H1 (cell line): Measurements from ENCODE around the gene CD47. TPM values are rescaled to one million over a fixed set of nuclear protein-coding genes. Genes with fewer than 3 reads are reported as not detected.

ENCODE experiments used
- CTCF ChIA-PET: fragments of 300-600 bp; sonication (Branson Sonifier 250); formaldehyde crosslinking; loops from one replicate; lab custom pipeline; 2021; ENCODE audit not compliant: partially characterized antibody; lab: Charles Lee
- POLR2A ChIA-PET: fragments of 300-600 bp; sonication (Branson Sonifier 250); formaldehyde crosslinking; loops from one replicate; lab custom pipeline; 2021; ENCODE audit warnings: inconsistent platforms; ENCODE audit not compliant: partially characterized antibody; lab: Charles Lee
- DNase-seq, 2 experiments: peaks; one replicate each; pipeline versions ENCODE4 v3.0.0 to v3.0.0-alpha.2; 2010 to 2022; ENCODE audit warnings: low spot score in 2 of 2, low read depth in 1 of 2, mixed read lengths in 1 of 2
- FAIRE-seq: peaks from 2 replicates; lab custom pipeline; 2011; peaks lifted over from hg19 to GRCh38; lab: Jason Lieb, UNC
- H2AFZ ChIP-seq: 2 replicates; pipeline ENCODE4 v1.8.1; 2012; ENCODE audit warnings: low read length, inconsistent platforms
- H2AK5ac ChIP-seq: 2 replicates; pipeline ENCODE4 v1.6.1; 2013; ENCODE audit warnings: low read depth, low read length
- H2BK120ac ChIP-seq: replicated peaks from 2 replicates; pipeline ENCODE3; 2013; ENCODE audit warnings: low read depth, low read length, inconsistent platforms
- H2BK12ac ChIP-seq: 2 replicates; pipeline ENCODE4 v1.6.1; 2013; ENCODE audit warnings: low read depth, low read length
- H2BK15ac ChIP-seq: 2 replicates; pipeline ENCODE4 v1.6.1; 2013; ENCODE audit warnings: low read length
- H2BK20ac ChIP-seq: 2 replicates; pipeline ENCODE4 v1.6.1; 2013; ENCODE audit warnings: low read length
- H2BK5ac ChIP-seq: 2 replicates; pipeline ENCODE4 v1.6.1; 2013; ENCODE audit warnings: low read depth, low read length
- H3K14ac ChIP-seq: 2 replicates; pipeline ENCODE4 v1.6.1; 2013; ENCODE audit warnings: inconsistent platforms; ENCODE audit not compliant: insufficient read length
- H3K18ac ChIP-seq: 2 replicates; pipeline ENCODE4 v1.6.1; 2013; ENCODE audit warnings: low read length; ENCODE audit errors: extremely low read depth
- H3K23ac ChIP-seq: 2 replicates; pipeline ENCODE4 v1.6.1; 2013; ENCODE audit warnings: inconsistent platforms; ENCODE audit not compliant: insufficient read length
- H3K23me2 ChIP-seq: 2 replicates; pipeline ENCODE4 v1.6.1; 2013; ENCODE audit warnings: low read depth, low read length
- H3K27ac ChIP-seq: 2 replicates; pipeline ENCODE4 v1.6.1; 2011; ENCODE audit warnings: low read depth, low read length, inconsistent platforms
- H3K27me3 ChIP-seq, 4 experiments: replicated peaks in 1 of 4; 1 replicate in 1 of 4; 2 replicates in 3 of 4; pipeline versions ENCODE4 v1.6.1 to v1.8.1; 2011 to 2013; ENCODE audit warnings: low read length in 3 of 4, mild to moderate bottlenecking in 3 of 4, inconsistent platforms in 2 of 4, mixed read lengths in 2 of 4, moderate library complexity in 1 of 4; ENCODE audit not compliant: control insufficient read depth in 3 of 4, insufficient read depth in 3 of 4; ENCODE audit errors: extremely low read depth in 1 of 4
- H3K36me3 ChIP-seq, 4 experiments: 2 replicates each; pipeline versions ENCODE4 v1.6.1 to v1.8.1; 2011 to 2013; ENCODE audit warnings: mild to moderate bottlenecking in 4 of 4, low read length in 3 of 4, moderate library complexity in 2 of 4, control low read depth in 1 of 4, inconsistent platforms in 1 of 4; ENCODE audit not compliant: insufficient read depth in 4 of 4, control insufficient read depth in 2 of 4
- H3K4ac ChIP-seq: replicated peaks from 2 replicates; pipeline ENCODE3; 2013; ENCODE audit warnings: low read length, low read depth, mixed read lengths, inconsistent platforms; ENCODE audit not compliant: insufficient read length
- H3K4me1 ChIP-seq, 4 experiments: replicated peaks in 1 of 4; 1 replicate in 1 of 4; 2 replicates in 3 of 4; pipeline versions ENCODE4 v1.6.1 to v1.8.1; 2011 to 2013; ENCODE audit warnings: low read length in 3 of 4, inconsistent platforms in 2 of 4, mixed read lengths in 1 of 4; ENCODE audit not compliant: insufficient read depth in 4 of 4, control insufficient read depth in 3 of 4
- H3K4me2 ChIP-seq, 2 experiments: 2 replicates each; pipeline versions ENCODE4 v1.6.1 to v1.8.1; 2011 to 2013; ENCODE audit warnings: low read depth in 2 of 2, low read length in 2 of 2, control low read depth in 1 of 2, inconsistent platforms in 1 of 2, mild to moderate bottlenecking in 1 of 2; ENCODE audit not compliant: insufficient read depth in 1 of 2
- H3K4me3 ChIP-seq, 4 experiments: fragments of 200-600, 300-600 bp in 1 of 4; sonication (generic), shearing (Covaris generic), sonication (Bioruptor Twin) in 1 of 4; 2 replicates each; pipeline versions ENCODE4 v1.5.1 to v1.8.1; 2011 to 2016; ENCODE audit warnings: low read length in 4 of 4, low read depth in 3 of 4, control low read depth in 2 of 4, inconsistent platforms in 2 of 4, mild to moderate bottlenecking in 2 of 4, mixed read lengths in 1 of 4, moderate library complexity in 1 of 4; ENCODE audit not compliant: insufficient read depth in 2 of 4; ENCODE audit errors: extremely low read depth in 1 of 4
- H3K56ac ChIP-seq: replicated peaks from 2 replicates; pipeline ENCODE3; 2013; ENCODE audit warnings: low read depth, mild to moderate bottlenecking, mixed read lengths, low read length, inconsistent platforms; ENCODE audit not compliant: insufficient read length
- H3K79me1 ChIP-seq: 2 replicates; pipeline ENCODE4 v1.6.1; 2013; ENCODE audit warnings: low read depth, low read length, control low read depth
- H3K79me2 ChIP-seq, 2 experiments: 2 replicates each; pipeline versions ENCODE4 v1.6.1 to v1.8.1; 2012 to 2013; ENCODE audit warnings: low read length in 2 of 2, mild to moderate bottlenecking in 2 of 2, inconsistent platforms in 1 of 2; ENCODE audit not compliant: insufficient read depth in 2 of 2, control insufficient read depth in 1 of 2
- H3K9ac ChIP-seq, 4 experiments: replicated peaks in 1 of 4; 1 replicate in 1 of 4; 2 replicates in 3 of 4; pipeline versions ENCODE4 v1.6.1 to v1.8.1; 2011 to 2013; ENCODE audit warnings: low read depth in 3 of 4, low read length in 3 of 4, control low read depth in 2 of 4, mild to moderate bottlenecking in 2 of 4, moderate library complexity in 2 of 4, inconsistent platforms in 1 of 4; ENCODE audit errors: extremely low read depth in 1 of 4
- H3K9me3 ChIP-seq, 2 experiments: 2 replicates each; pipeline versions ENCODE4 v1.6.1 to v1.8.1; 2012 to 2013; ENCODE audit warnings: mild to moderate bottlenecking in 2 of 2, moderate library complexity in 2 of 2, control low read depth in 1 of 2, inconsistent platforms in 1 of 2, low read depth in 1 of 2, low read length in 1 of 2, mixed read lengths in 1 of 2; ENCODE audit not compliant: insufficient read depth in 2 of 2
- H4K20me1 ChIP-seq, 2 experiments: replicated peaks in 1 of 2; 2 replicates each; pipeline versions ENCODE3 to v1.8.1; 2011 to 2013; ENCODE audit warnings: inconsistent platforms in 2 of 2, low read length in 2 of 2, mild to moderate bottlenecking in 1 of 2; ENCODE audit not compliant: insufficient read depth in 2 of 2, control insufficient read depth in 1 of 2
- H4K5ac ChIP-seq: 2 replicates; pipeline ENCODE4 v1.6.1; 2013; ENCODE audit warnings: low read length, low read depth, mixed read lengths, inconsistent platforms; ENCODE audit not compliant: insufficient read length
- H4K8ac ChIP-seq: 2 replicates; pipeline ENCODE4 v1.8.0; 2013; ENCODE audit warnings: mild to moderate bottlenecking, moderate library complexity, low read length, inconsistent platforms; ENCODE audit not compliant: insufficient read depth; ENCODE audit errors: extremely low read depth
- H4K91ac ChIP-seq: replicated peaks from 2 replicates; pipeline ENCODE3; 2013; ENCODE audit warnings: low read length, mixed read lengths, inconsistent platforms; ENCODE audit not compliant: insufficient read length
- BCL11A ChIP-seq, 2 experiments: IDR thresholded peaks; one replicate each; pipeline ENCODE4 v1.6.1; 2011; ENCODE audit warnings: low read depth in 2 of 2, low read length in 2 of 2, mild to moderate bottlenecking in 2 of 2
- CTBP2 ChIP-seq: IDR thresholded peaks from 2 replicates; pipeline ENCODE4 v1.7.0; 2011; ENCODE audit warnings: borderline replicate concordance, mild to moderate bottlenecking, moderate library complexity, mixed read lengths, low read length; ENCODE audit not compliant: insufficient read depth, insufficient read length
- GABPA ChIP-seq: IDR thresholded peaks from 2 replicates; pipeline ENCODE4 v1.6.1; 2011; ENCODE audit warnings: mild to moderate bottlenecking, low read length, moderate library complexity, borderline replicate concordance; ENCODE audit not compliant: insufficient read depth
- GTF2F1 ChIP-seq: IDR thresholded peaks from 2 replicates; pipeline ENCODE4 v1.6.1; 2012; ENCODE audit warnings: low read depth, low read length, improper control_type of control experiment, borderline replicate concordance
- KDM4A ChIP-seq: IDR thresholded peaks from one replicate; pipeline ENCODE4 v1.7.1; 2012; ENCODE audit warnings: low read depth, mild to moderate bottlenecking, moderate library complexity, low read length, inconsistent platforms; ENCODE audit not compliant: severe bottlenecking
- RBBP5 ChIP-seq: IDR thresholded peaks from 2 replicates; pipeline ENCODE4 v1.7.1; 2012; ENCODE audit warnings: low read depth, mild to moderate bottlenecking, inconsistent platforms, low read length, moderate library complexity, borderline replicate concordance
- SIN3A ChIP-seq, 2 experiments: IDR thresholded peaks in 1 of 2; conservative IDR thresholded peaks in 1 of 2; 2 replicates each; pipeline ENCODE4 v1.6.1; 2011 to 2012; ENCODE audit warnings: low read length in 2 of 2, improper control_type of control experiment in 1 of 2, low read depth in 1 of 2, mild to moderate bottlenecking in 1 of 2
- TAF1 ChIP-seq: IDR thresholded peaks from 2 replicates; pipeline ENCODE4 v1.6.1; 2011; ENCODE audit warnings: mild to moderate bottlenecking, low read depth, low read length
- WGBS, 2 experiments: shearing (Covaris generic) in 1 of 2; methylation state at CpG; one replicate each; pipeline versions ENCODE4 v1.1.6 to v1.1.7; 2013 to 2015; ENCODE audit warnings: low lambda C conversion rate in 2 of 2, mixed read lengths in 2 of 2, inconsistent platforms in 1 of 2, low coverage in 1 of 2, missing lambda C conversion rate in 1 of 2; ENCODE audit not compliant: insufficient replicate concordance in 2 of 2, insufficient coverage in 1 of 2, insufficient read length in 1 of 2; ENCODE audit errors: extremely low coverage in 1 of 2, missing lambda C conversion rate in 1 of 2; 5-methylcytosine and 5-hydroxymethylcytosine counted together
- polyA plus RNA-seq, 7 experiments: library from polyadenylated mRNA; depleted of rRNA in 3 of 7; stranded (reverse) in 5 of 7; unstranded in 2 of 7; fragments of >200 nt in 5 of 7; fragments of 200-250 nt in 2 of 7; gene quantifications; 1 replicate in 5 of 7; 2 replicates in 1 of 7; 4 replicates in 1 of 7; pipeline versions ENCODE4 v1.2.1 to v1.2.3, GENCODE V29; 2011 to 2013; ENCODE audit warnings: missing spikeins in 2 of 7, mixed read lengths in 2 of 7
- total RNA-seq: library from RNA; stranded (reverse); fragmentation: NEBNext Ultra II Directional; extraction: Animal tissue kit (Norgen Biotek cat#: 25700); gene quantifications from 2 replicates; pipeline ENCODE4 v1.2.1, GENCODE V29; 2021
- TF ChIP-seq, protein P1 (sequence below): IDR thresholded peaks from 2 replicates; pipeline ENCODE4 v1.6.1; 2011; ENCODE audit warnings: low read depth, mild to moderate bottlenecking, low read length; ENCODE audit not compliant: insufficient read depth
- TF ChIP-seq, protein P2 (sequence below): IDR thresholded peaks from 2 replicates; pipeline ENCODE4 v1.6.1; 2011; ENCODE audit warnings: low read length, improper control_type of control experiment
- TF ChIP-seq, protein P3 (sequence below): IDR thresholded peaks from 2 replicates; pipeline ENCODE4 v1.6.1; 2012; ENCODE audit warnings: inconsistent platforms

CD47 gene
- total and polyA plus RNA-seq, 2 of the 8 experiments (the other 6 are each of a cell fraction or from before 2014, with no cell fraction given), result 14.4 to 19.3 TPM

DNA sequence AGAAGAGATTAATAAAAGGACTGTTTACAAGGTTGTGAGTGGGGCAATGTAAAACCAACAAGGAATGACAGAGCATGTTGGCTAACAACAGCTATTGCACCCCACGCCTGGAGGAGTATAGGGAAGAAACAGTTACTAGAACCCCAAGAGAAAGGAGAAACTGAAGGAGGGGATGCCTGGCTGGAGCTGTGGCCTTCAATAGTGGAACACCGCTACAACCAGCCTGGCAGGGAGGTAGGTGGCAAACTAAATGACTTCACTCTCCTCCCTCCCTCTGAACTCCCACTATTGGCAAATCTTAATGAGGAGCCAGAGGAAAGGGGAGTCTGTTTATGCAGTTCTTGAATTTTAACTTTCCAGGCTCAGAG lies 7.2 kb upstream of the CD47 start:
- FAIRE-seq (no peak), DNase-seq (no peak)
- no peak overlapping the region for H2BK15ac ChIP-seq
- 0 out of 2 replicates have a peak overlapping the region, but pooled peaks have one; percentile 4 for H2AFZ ChIP-seq
- H3K27ac ChIP-seq, result no peak overlapping the region
- H3K4me3 ChIP-seq, result no peak overlapping the region
- ChIA-PET CTCF (interaction anchor here (0.7 kb wide), 1 partner anchor 442 kb away, joined by 3 read pairs; no protein-coding TSS in a partner anchor), POLR2A (no interaction called here)
- H3K4me2 ChIP-seq, result no peak overlapping the region
- H2BK120ac ChIP-seq, result no peak overlapping the region
- H2BK20ac ChIP-seq, result no peak overlapping the region
- no peak overlapping the region for H3K23ac ChIP-seq
- H3K36me3 ChIP-seq, result no peaks in the 10 kb centered on the region
- H3K18ac ChIP-seq, result no peak overlapping the region
- no peaks in the 10 kb centered on the region for H4K20me1 ChIP-seq
- H4K8ac ChIP-seq, result no peak overlapping the region
- H3K79me1 ChIP-seq, result no peaks in the 10 kb centered on the region
- no peak overlapping the region for H3K4ac ChIP-seq
- no peak overlapping the region for H2BK5ac ChIP-seq
- no peaks in the 10 kb centered on the region for H3K79me2 ChIP-seq
- 90% methylated on average over 2 of the region's 2 CpGs; no CpG with 5 or more reads in 1 of the 2 experiments for WGBS, 2 experiments
- no peaks in the 10 kb centered on the region for H3K23me2 ChIP-seq
- H3K9ac ChIP-seq, result no peak overlapping the region
- no peak overlapping the region for H3K14ac ChIP-seq
- no peak overlapping the region for H4K91ac ChIP-seq
- peaks cover 0 to 3% (median 0%) of the 10 kb centered on the region in 4 experiments; a peak in 1 of 7 replicates for H3K4me1 ChIP-seq
- no peaks in the 10 kb centered on the region; a peak in 1 of 7 replicates for H3K27me3 ChIP-seq
- H3K9me3 ChIP-seq, result no peaks in the 10 kb centered on the region
- no peak overlapping the region for H4K5ac ChIP-seq
- H2AK5ac ChIP-seq, result no peak overlapping the region
- H3K56ac ChIP-seq, result no peak overlapping the region
- H2BK12ac ChIP-seq, result no peak overlapping the region
- TF ChIP-seq, protein P1, sequence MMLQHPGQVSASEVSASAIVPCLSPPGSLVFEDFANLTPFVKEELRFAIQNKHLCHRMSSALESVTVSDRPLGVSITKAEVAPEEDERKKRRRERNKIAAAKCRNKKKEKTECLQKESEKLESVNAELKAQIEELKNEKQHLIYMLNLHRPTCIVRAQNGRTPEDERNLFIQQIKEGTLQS, result no peak
- TF ChIP-seq CTBP2 (no peak), RBBP5 (no peak), GABPA (no peak), SIN3A (conservative IDR thresholded peaks at IDR 0.05 in 1 of 2, IDR thresholded peaks at IDR 0.05 in 1 of 2; ENCODE audit: low read depth in 1 of 2, low read length in 2 of 2) (no peak), KDM4A (no peak), GTF2F1 (no peak), BCL11A (IDR thresholded peaks at IDR 0.05; ENCODE audit: low read depth in 2 of 2, low read length in 2 of 2) (no peak), TAF1 (no peak)
- TF ChIP-seq, protein P2, sequence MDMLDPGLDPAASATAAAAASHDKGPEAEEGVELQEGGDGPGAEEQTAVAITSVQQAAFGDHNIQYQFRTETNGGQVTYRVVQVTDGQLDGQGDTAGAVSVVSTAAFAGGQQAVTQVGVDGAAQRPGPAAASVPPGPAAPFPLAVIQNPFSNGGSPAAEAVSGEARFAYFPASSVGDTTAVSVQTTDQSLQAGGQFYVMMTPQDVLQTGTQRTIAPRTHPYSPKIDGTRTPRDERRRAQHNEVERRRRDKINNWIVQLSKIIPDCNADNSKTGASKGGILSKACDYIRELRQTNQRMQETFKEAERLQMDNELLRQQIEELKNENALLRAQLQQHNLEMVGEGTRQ, result no peak
- TF ChIP-seq, protein P3, sequence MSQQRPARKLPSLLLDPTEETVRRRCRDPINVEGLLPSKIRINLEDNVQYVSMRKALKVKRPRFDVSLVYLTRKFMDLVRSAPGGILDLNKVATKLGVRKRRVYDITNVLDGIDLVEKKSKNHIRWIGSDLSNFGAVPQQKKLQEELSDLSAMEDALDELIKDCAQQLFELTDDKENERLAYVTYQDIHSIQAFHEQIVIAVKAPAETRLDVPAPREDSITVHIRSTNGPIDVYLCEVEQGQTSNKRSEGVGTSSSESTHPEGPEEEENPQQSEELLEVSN, result no peak
